Measurements from ENCODE around the gene RAB27B. TPM values are rescaled to one million over a fixed set of nuclear protein-coding genes. Genes with fewer than 3 reads are reported as not detected.

RAB27B gene
- total RNA-seq, 1 donor from 2014 or later: not detected

DNA sequence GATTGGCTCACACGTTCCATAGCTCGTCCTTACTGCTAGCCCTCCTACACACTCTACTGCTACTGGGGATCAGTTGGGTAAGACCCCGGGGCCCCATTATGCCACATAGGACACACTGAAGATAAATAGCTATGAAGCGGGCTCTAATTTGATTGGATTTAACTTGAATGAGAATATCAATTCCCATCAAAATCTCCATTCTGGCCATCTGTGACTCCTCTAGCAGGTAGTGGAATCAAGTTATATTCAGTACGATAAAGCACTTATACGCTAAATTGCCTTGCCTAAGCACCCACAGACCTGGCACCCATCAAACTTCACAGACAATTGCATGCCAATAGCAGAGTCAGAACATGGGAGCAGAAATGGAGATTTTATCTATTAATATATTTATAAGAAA is 91.1 kb downstream of the RAB27B start:
- no peak overlapping the region for H3K27ac Mint-ChIP-seq (ENCODE audit: unreplicated experiment)
- no peaks in the 10 kb centered on the region for H3K4me1 Mint-ChIP-seq (ENCODE audit: low read depth, unreplicated experiment)
- no peaks in the 10 kb centered on the region for H3K36me3 Mint-ChIP-seq (ENCODE audit: unreplicated experiment)
- DNase-seq: no peak
- H3K9me3 Mint-ChIP-seq (ENCODE audit: unreplicated experiment): no peaks in the 10 kb centered on the region
- no peaks in the 10 kb centered on the region for H3K27me3 Mint-ChIP-seq (ENCODE audit: unreplicated experiment)
- no peak overlapping the region for H3K4me3 Mint-ChIP-seq (ENCODE audit: unreplicated experiment)
- TF ChIP-seq, protein P1, sequence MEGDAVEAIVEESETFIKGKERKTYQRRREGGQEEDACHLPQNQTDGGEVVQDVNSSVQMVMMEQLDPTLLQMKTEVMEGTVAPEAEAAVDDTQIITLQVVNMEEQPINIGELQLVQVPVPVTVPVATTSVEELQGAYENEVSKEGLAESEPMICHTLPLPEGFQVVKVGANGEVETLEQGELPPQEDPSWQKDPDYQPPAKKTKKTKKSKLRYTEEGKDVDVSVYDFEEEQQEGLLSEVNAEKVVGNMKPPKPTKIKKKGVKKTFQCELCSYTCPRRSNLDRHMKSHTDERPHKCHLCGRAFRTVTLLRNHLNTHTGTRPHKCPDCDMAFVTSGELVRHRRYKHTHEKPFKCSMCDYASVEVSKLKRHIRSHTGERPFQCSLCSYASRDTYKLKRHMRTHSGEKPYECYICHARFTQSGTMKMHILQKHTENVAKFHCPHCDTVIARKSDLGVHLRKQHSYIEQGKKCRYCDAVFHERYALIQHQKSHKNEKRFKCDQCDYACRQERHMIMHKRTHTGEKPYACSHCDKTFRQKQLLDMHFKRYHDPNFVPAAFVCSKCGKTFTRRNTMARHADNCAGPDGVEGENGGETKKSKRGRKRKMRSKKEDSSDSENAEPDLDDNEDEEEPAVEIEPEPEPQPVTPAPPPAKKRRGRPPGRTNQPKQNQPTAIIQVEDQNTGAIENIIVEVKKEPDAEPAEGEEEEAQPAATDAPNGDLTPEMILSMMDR (IDR thresholded peaks at IDR 0.05; ENCODE audit: partially characterized antibody, unreplicated experiment): no peak

DNA sequence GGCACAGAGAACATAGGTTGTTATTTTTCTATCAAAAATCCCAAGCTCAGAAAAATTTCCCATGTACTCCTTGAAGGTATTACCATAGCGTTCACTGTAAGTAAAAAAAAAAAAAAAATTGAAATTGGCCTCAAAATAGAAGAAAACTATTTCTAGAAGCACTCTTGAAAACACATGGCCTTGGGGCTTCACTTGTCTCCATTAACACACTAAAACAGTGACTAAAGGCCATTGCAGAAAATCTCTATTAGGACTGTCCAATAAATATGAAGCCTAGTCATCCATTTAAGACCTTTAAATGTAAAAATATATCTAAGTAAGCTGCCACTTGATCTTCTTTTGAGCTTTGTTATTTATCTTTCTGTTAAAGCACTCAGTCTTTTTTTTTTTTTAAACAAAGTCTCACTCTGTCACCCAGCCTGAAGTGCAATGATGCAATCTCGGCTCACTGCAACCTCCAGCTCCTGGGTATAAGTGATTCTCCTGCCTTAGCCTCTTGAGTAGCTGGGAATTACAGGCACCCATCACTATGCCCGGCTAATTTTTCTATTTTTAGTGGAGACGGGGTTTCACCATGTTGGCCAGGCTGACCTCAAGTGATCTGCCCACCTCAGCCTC is 95.2 kb downstream of the RAB27B start:
- no peak overlapping the region for H3K4me3 Mint-ChIP-seq (ENCODE audit: unreplicated experiment)
- TF ChIP-seq, protein P1 (IDR thresholded peaks at IDR 0.05; ENCODE audit: partially characterized antibody, unreplicated experiment): no peak
- no peak overlapping the region for H3K27ac Mint-ChIP-seq (ENCODE audit: unreplicated experiment)
- no peaks in the 10 kb centered on the region for H3K9me3 Mint-ChIP-seq (ENCODE audit: unreplicated experiment)
- no peaks in the 10 kb centered on the region for H3K36me3 Mint-ChIP-seq (ENCODE audit: unreplicated experiment)
- no peak for DNase-seq
- no peaks in the 10 kb centered on the region for H3K27me3 Mint-ChIP-seq (ENCODE audit: unreplicated experiment)
- H3K4me1 Mint-ChIP-seq (ENCODE audit: low read depth, unreplicated experiment): peaks cover 3% of the 10 kb centered on the region

DNA sequence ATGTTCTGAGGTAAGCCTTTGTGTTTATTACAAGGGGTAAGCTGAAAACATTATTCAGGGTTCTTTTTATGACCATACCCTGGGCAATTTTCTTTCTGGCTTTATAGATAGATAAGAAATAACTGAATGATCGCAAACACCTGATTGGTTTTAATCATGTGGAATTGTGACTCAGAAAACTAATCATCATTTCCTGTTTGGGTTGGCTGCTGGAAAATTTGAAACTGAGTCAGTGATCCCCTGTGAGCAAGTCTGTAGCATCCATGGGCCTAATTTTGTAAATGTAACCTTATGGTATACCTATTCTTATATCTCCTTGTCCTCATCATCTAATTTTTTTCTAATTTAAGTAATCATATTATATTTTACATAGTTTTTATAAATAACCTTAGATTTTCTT is 96.7 kb downstream of the RAB27B start:
- Mint-ChIP-seq H3K27me3 (ENCODE audit: unreplicated experiment) (no peaks in the 10 kb centered on the region), H3K36me3 (ENCODE audit: unreplicated experiment) (no peaks in the 10 kb centered on the region), H3K9me3 (ENCODE audit: unreplicated experiment) (no peaks in the 10 kb centered on the region), H3K27ac (ENCODE audit: unreplicated experiment) (no peak overlapping the region), H3K4me1 (ENCODE audit: low read depth, unreplicated experiment) (peaks cover 3% of the 10 kb centered on the region), H3K4me3 (ENCODE audit: unreplicated experiment) (no peak overlapping the region)
- no peak for DNase-seq
- TF ChIP-seq, protein P1 (IDR thresholded peaks at IDR 0.05; ENCODE audit: partially characterized antibody, unreplicated experiment): no peak

DNA sequence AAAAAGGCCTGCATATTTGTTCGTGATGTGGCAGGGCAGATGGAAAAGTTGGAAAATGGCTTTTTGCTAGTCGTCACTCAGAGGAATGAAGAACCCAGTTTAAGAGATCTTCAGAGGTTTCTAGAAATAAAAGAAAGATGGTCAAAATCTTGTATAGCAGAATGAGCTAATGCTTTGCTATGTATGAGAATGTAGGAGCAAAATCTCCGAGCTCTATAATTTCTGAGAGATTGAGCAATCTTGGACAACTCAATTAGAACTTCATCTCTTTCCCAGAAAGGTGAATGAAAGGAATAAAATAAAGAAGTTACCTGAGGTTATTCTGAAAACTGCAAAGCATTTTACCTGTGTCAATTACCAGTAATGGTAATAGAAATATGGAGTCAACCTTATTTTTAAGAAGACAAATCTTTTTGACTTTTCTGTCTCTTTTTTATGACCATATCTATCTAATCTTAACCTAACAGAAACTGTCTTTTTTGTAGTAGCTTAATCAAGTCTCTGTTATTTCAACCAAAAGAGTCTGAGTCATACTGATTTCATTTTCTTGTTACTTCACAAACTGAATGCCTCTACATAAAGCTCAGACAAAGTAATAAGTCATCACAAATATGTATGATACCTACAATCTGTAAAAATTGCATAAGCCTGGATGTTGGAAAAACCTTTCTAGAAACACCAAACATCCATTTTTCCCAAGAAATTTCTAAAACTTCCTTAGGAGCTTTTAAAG is 98.5 kb downstream of the RAB27B start:
- TF ChIP-seq, protein P1 (IDR thresholded peaks at IDR 0.05; ENCODE audit: partially characterized antibody, unreplicated experiment): no peak
- Mint-ChIP-seq H3K27ac (ENCODE audit: unreplicated experiment) (no peak overlapping the region), H3K4me1 (ENCODE audit: low read depth, unreplicated experiment) (peaks cover 3% of the 10 kb centered on the region), H3K4me3 (ENCODE audit: unreplicated experiment) (no peak overlapping the region), H3K36me3 (ENCODE audit: unreplicated experiment) (no peaks in the 10 kb centered on the region), H3K9me3 (ENCODE audit: unreplicated experiment) (no peaks in the 10 kb centered on the region), H3K27me3 (ENCODE audit: unreplicated experiment) (no peaks in the 10 kb centered on the region)
- DNase-seq: no peak

- TF ChIP-seq, protein P1 (IDR thresholded peaks at IDR 0.05; ENCODE audit: partially characterized antibody, unreplicated experiment): no peak
- Mint-ChIP-seq H3K36me3 (ENCODE audit: unreplicated experiment) (no peaks in the 10 kb centered on the region), H3K27ac (ENCODE audit: unreplicated experiment) (no peak overlapping the region), H3K4me1 (ENCODE audit: low read depth, unreplicated experiment) (peaks cover 3% of the 10 kb centered on the region), H3K9me3 (ENCODE audit: unreplicated experiment) (peaks cover 2% of the 10 kb centered on the region), H3K27me3 (ENCODE audit: unreplicated experiment) (no peaks in the 10 kb centered on the region), H3K4me3 (ENCODE audit: unreplicated experiment) (no peak overlapping the region)
- no peak for DNase-seq
These were observed 100.0 kb downstream of the RAB27B start for GRCh38 chr18:54928236-54928635.

Data from glutamatergic neuron (in vitro differentiated cells).